Liver (tissue), 2 donors: ENCODE results near the gene GNG11.

ENCODE experiments used
- TF ChIP-seq, protein P1 (sequence below): fragments of 150-350 bp; IDR thresholded peaks from 2 replicates; pipeline ENCODE4 v1.5.1; 2017; ENCODE audit warnings: improper control_type of control experiment, low read depth, low read length; ENCODE audit not compliant: missing input control
- TF ChIP-seq, protein P2 (sequence below): IDR thresholded peaks from 2 replicates; pipeline ENCODE4 v1.6.1; 2016; ENCODE audit warnings: antibody characterized with exemption, mild to moderate bottlenecking
- donor health status: healthy.

GRCh38 chr7:93955304-93955703 is 33.8 kb downstream of the GNG11 start:
- TF ChIP-seq, protein P1, sequence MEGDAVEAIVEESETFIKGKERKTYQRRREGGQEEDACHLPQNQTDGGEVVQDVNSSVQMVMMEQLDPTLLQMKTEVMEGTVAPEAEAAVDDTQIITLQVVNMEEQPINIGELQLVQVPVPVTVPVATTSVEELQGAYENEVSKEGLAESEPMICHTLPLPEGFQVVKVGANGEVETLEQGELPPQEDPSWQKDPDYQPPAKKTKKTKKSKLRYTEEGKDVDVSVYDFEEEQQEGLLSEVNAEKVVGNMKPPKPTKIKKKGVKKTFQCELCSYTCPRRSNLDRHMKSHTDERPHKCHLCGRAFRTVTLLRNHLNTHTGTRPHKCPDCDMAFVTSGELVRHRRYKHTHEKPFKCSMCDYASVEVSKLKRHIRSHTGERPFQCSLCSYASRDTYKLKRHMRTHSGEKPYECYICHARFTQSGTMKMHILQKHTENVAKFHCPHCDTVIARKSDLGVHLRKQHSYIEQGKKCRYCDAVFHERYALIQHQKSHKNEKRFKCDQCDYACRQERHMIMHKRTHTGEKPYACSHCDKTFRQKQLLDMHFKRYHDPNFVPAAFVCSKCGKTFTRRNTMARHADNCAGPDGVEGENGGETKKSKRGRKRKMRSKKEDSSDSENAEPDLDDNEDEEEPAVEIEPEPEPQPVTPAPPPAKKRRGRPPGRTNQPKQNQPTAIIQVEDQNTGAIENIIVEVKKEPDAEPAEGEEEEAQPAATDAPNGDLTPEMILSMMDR = no peak
- TF ChIP-seq, protein P2, sequence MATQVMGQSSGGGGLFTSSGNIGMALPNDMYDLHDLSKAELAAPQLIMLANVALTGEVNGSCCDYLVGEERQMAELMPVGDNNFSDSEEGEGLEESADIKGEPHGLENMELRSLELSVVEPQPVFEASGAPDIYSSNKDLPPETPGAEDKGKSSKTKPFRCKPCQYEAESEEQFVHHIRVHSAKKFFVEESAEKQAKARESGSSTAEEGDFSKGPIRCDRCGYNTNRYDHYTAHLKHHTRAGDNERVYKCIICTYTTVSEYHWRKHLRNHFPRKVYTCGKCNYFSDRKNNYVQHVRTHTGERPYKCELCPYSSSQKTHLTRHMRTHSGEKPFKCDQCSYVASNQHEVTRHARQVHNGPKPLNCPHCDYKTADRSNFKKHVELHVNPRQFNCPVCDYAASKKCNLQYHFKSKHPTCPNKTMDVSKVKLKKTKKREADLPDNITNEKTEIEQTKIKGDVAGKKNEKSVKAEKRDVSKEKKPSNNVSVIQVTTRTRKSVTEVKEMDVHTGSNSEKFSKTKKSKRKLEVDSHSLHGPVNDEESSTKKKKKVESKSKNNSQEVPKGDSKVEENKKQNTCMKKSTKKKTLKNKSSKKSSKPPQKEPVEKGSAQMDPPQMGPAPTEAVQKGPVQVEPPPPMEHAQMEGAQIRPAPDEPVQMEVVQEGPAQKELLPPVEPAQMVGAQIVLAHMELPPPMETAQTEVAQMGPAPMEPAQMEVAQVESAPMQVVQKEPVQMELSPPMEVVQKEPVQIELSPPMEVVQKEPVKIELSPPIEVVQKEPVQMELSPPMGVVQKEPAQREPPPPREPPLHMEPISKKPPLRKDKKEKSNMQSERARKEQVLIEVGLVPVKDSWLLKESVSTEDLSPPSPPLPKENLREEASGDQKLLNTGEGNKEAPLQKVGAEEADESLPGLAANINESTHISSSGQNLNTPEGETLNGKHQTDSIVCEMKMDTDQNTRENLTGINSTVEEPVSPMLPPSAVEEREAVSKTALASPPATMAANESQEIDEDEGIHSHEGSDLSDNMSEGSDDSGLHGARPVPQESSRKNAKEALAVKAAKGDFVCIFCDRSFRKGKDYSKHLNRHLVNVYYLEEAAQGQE = no peak
